GM23338 (cell line): Measurements from ENCODE around the gene VAV3. TPM values are rescaled to one million over a fixed set of nuclear protein-coding genes. Genes with fewer than 3 reads are reported as not detected.

ENCODE experiments used
- ATAC-seq: fragments of 200-7000 bp; cut with Tn5 transposase; 3 replicates; pipeline ENCODE4 v1.9.1; 2020
- DNase-seq: peaks from one replicate; pipeline ENCODE4 v3.0.0-alpha.2; 2015; ENCODE audit warnings: low spot score
- H2AFZ ChIP-seq: fragments of 200-600 bp; sonication (generic); 2 replicates; pipeline ENCODE4 v1.8.0; 2016; ENCODE audit warnings: antibody characterized with exemption, mild to moderate bottlenecking, moderate library complexity
- H3F3A ChIP-seq: fragments of 200-600 bp; sonication (generic); replicated peaks from 2 replicates; pipeline ENCODE4 v1.8.0; 2017; ENCODE audit warnings: antibody characterized with exemption, mixed run types, low read depth
- H3K27ac ChIP-seq: fragments of 200-600 bp; sonication (generic); 2 replicates; pipeline ENCODE4 v1.6.1; 2016; ENCODE audit warnings: low read depth
- H3K27me3 ChIP-seq: fragments of 200-600 bp; sonication (generic); 2 replicates; pipeline ENCODE4 v1.8.0; 2016; ENCODE audit warnings: mild to moderate bottlenecking, mixed run types, moderate library complexity; ENCODE audit not compliant: insufficient read depth
- H3K36me3 ChIP-seq: fragments of 200-600 bp; sonication (generic); 2 replicates; pipeline ENCODE4 v1.8.0; 2016; ENCODE audit warnings: mild to moderate bottlenecking; ENCODE audit not compliant: insufficient read depth
- H3K4me1 ChIP-seq: fragments of 200-600 bp; sonication (generic); 2 replicates; pipeline ENCODE4 v1.8.0; 2016; ENCODE audit warnings: mild to moderate bottlenecking, moderate library complexity; ENCODE audit not compliant: insufficient read depth
- H3K4me2 ChIP-seq: fragments of 200-600 bp; sonication (generic); 2 replicates; pipeline ENCODE4 v1.7.1; 2017; ENCODE audit warnings: mixed run types
- H3K4me3 ChIP-seq: fragments of 200-600 bp; sonication (generic); 2 replicates; pipeline ENCODE4 v1.6.1; 2016; ENCODE audit warnings: mixed run types
- H3K79me2 ChIP-seq: fragments of 200-600 bp; sonication (generic); replicated peaks from 2 replicates; pipeline ENCODE4 v1.8.0; 2017; ENCODE audit warnings: mild to moderate bottlenecking; ENCODE audit not compliant: insufficient read depth
- H3K9me2 ChIP-seq: fragments of 200-600 bp; sonication (generic); 2 replicates; pipeline ENCODE4 v1.8.0; 2017; ENCODE audit not compliant: insufficient read depth
- H4K20me1 ChIP-seq: fragments of 200-600 bp; sonication (generic); replicated peaks from 2 replicates; pipeline ENCODE4 v1.8.0; 2017; ENCODE audit warnings: mild to moderate bottlenecking; ENCODE audit not compliant: insufficient read depth
- H3K27ac Mint-ChIP-seq: 2 replicates; pipeline ENCODE4 v1.8.0; 2020; ENCODE audit warnings: inconsistent platforms, mild to moderate bottlenecking, moderate library complexity, mixed read lengths
- H3K27me3 Mint-ChIP-seq: 3 replicates; pipeline ENCODE4 v1.8.0; 2022; ENCODE audit warnings: low read depth, mild to moderate bottlenecking, moderate library complexity, mixed read lengths, inconsistent platforms; ENCODE audit not compliant: insufficient read depth, poor library complexity
- H3K36me3 Mint-ChIP-seq: 3 replicates; pipeline ENCODE4 v1.8.0; 2021; ENCODE audit warnings: low read depth, mild to moderate bottlenecking, inconsistent platforms, moderate library complexity, mixed read lengths
- H3K4me1 Mint-ChIP-seq: 3 replicates; pipeline ENCODE4 v1.8.0; 2020; ENCODE audit warnings: mild to moderate bottlenecking, inconsistent platforms, mixed read lengths
- H3K4me3 Mint-ChIP-seq: 3 replicates; pipeline ENCODE4 v1.8.0; 2021; ENCODE audit warnings: moderate library complexity, mild to moderate bottlenecking, inconsistent platforms, mixed read lengths
- H3K9me3 Mint-ChIP-seq: 3 replicates; pipeline ENCODE4 v1.8.0; 2020; ENCODE audit warnings: moderate library complexity, mild to moderate bottlenecking, inconsistent platforms, mixed read lengths
- EZH2 ChIP-seq: fragments of 200-600 bp; sonication (generic); IDR thresholded peaks from one replicate; pipeline ENCODE4 v1.8.0; 2017; ENCODE audit warnings: antibody characterized with exemption, mild to moderate bottlenecking, low read depth; ENCODE audit not compliant: unreplicated experiment
- JUNB ChIP-seq: IDR thresholded peaks from one replicate; pipeline ENCODE4 v1.6.1; 2016; ENCODE audit warnings: antibody characterized with exemption; ENCODE audit not compliant: unreplicated experiment
- NANOG ChIP-seq: IDR thresholded peaks from 2 replicates; pipeline ENCODE4 v1.6.1; 2016; ENCODE audit warnings: antibody characterized with exemption, borderline replicate concordance
- POLR2AphosphoS5 ChIP-seq: IDR thresholded peaks from 2 replicates; pipeline ENCODE4 v1.6.1; 2016; ENCODE audit warnings: antibody characterized with exemption, low read depth
- STAT1 ChIP-seq: IDR thresholded peaks from one replicate; pipeline ENCODE4 v1.6.1; 2016; ENCODE audit warnings: antibody characterized with exemption; ENCODE audit not compliant: unreplicated experiment
- ZNF114 ChIP-seq: fragments of 250-450 bp; sonication (Bioruptor Pico); IDR thresholded peaks from 2 replicates; pipeline ENCODE4 v1.5.0; 2020; ENCODE audit warnings: mild to moderate bottlenecking, moderate library complexity
- ZNF331 ChIP-seq: fragments of 250-450 bp; sonication (Bioruptor Pico); IDR thresholded peaks from 2 replicates; pipeline ENCODE4 v1.5.0; 2020; ENCODE audit warnings: low read depth, mild to moderate bottlenecking, moderate library complexity
- polyA plus RNA-seq: library from polyadenylated mRNA; unstranded; fragments of >200 nt; fragmentation: Nextera tagmentation; extraction: Ambion mirVana; gene quantifications from 2 replicates; pipeline ENCODE4 v1.2.1, GENCODE V29; 2016
- total RNA-seq: library from RNA; depleted of rRNA; stranded (reverse); fragments of >200 nt; shearing (Covaris generic); gene quantifications from 2 replicates; pipeline ENCODE4 v1.2.3, GENCODE V29; 2014
- TF ChIP-seq, protein P1 (sequence below): IDR thresholded peaks from 2 replicates; pipeline ENCODE4 v1.6.1; 2016; ENCODE audit warnings: antibody characterized with exemption
- TF ChIP-seq, protein P2 (sequence below): fragments of 250-450 bp; sonication (Bioruptor Pico); IDR thresholded peaks from 2 replicates; pipeline ENCODE4 v1.5.0; 2020; ENCODE audit warnings: mild to moderate bottlenecking, moderate library complexity

The VAV3 gene
- total and polyA plus RNA-seq, 2 experiments from 2014 or later: 3.0 to 11.3 TPM

DNA sequence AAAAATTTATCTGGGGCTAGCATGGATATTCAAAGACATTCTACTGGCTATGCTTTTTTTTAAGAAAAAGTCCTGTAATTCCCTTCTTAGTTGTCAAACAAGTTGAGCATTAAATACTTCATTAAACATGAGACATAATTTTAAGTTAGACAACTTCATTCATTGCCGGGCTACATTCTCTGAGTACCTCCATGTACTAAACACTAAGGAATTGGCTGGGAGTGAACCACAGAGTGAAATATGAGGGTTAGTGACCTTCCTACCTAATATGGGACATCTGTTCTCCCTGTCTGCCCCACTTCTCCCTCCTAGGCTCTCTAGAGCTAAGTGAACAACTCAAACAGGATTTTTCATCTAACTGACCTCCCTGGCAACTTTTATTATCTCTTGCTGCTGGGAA, 370.4 kb downstream of the VAV3 start:
- ATAC-seq (no peak), DNase-seq (no peak)
- Mint-ChIP-seq H3K4me3 (no peak overlapping the region), H3K27ac (no peak overlapping the region), H3K36me3 (no peaks in the 10 kb centered on the region), H3K4me1 (peaks cover 8% of the 10 kb centered on the region; the same call in 2 of the 3 replicates), H3K9me3 (no peaks in the 10 kb centered on the region), H3K27me3 (no peaks in the 10 kb centered on the region)
- no peak overlapping the region for H3K27ac ChIP-seq
- H3K4me1 ChIP-seq: peaks cover 10% of the 10 kb centered on the region; the same call in 1 of the 2 replicates
- H3K9me2 ChIP-seq: no peaks in the 10 kb centered on the region
- H3K4me2 ChIP-seq: no peak overlapping the region
- H3F3A ChIP-seq: no peaks in the 10 kb centered on the region
- no peaks in the 10 kb centered on the region for H3K36me3 ChIP-seq
- H4K20me1 ChIP-seq: no peaks in the 10 kb centered on the region
- no peaks in the 10 kb centered on the region for H3K27me3 ChIP-seq
- H3K4me3 ChIP-seq: no peak overlapping the region
- H3K79me2 ChIP-seq: no peaks in the 10 kb centered on the region
- H2AFZ ChIP-seq: no peak overlapping the region
- TF ChIP-seq, protein P1, sequence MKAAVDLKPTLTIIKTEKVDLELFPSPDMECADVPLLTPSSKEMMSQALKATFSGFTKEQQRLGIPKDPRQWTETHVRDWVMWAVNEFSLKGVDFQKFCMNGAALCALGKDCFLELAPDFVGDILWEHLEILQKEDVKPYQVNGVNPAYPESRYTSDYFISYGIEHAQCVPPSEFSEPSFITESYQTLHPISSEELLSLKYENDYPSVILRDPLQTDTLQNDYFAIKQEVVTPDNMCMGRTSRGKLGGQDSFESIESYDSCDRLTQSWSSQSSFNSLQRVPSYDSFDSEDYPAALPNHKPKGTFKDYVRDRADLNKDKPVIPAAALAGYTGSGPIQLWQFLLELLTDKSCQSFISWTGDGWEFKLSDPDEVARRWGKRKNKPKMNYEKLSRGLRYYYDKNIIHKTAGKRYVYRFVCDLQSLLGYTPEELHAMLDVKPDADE: no peak
- TF ChIP-seq STAT1 (no peak), POLR2AphosphoS5 (no peak), NANOG (no peak), ZNF114 (CRISPR knock-in tag) (no peak), ZNF331 (CRISPR knock-in tag) (no peak), JUNB (no peak), EZH2 (no peak)
- TF ChIP-seq, protein P2, sequence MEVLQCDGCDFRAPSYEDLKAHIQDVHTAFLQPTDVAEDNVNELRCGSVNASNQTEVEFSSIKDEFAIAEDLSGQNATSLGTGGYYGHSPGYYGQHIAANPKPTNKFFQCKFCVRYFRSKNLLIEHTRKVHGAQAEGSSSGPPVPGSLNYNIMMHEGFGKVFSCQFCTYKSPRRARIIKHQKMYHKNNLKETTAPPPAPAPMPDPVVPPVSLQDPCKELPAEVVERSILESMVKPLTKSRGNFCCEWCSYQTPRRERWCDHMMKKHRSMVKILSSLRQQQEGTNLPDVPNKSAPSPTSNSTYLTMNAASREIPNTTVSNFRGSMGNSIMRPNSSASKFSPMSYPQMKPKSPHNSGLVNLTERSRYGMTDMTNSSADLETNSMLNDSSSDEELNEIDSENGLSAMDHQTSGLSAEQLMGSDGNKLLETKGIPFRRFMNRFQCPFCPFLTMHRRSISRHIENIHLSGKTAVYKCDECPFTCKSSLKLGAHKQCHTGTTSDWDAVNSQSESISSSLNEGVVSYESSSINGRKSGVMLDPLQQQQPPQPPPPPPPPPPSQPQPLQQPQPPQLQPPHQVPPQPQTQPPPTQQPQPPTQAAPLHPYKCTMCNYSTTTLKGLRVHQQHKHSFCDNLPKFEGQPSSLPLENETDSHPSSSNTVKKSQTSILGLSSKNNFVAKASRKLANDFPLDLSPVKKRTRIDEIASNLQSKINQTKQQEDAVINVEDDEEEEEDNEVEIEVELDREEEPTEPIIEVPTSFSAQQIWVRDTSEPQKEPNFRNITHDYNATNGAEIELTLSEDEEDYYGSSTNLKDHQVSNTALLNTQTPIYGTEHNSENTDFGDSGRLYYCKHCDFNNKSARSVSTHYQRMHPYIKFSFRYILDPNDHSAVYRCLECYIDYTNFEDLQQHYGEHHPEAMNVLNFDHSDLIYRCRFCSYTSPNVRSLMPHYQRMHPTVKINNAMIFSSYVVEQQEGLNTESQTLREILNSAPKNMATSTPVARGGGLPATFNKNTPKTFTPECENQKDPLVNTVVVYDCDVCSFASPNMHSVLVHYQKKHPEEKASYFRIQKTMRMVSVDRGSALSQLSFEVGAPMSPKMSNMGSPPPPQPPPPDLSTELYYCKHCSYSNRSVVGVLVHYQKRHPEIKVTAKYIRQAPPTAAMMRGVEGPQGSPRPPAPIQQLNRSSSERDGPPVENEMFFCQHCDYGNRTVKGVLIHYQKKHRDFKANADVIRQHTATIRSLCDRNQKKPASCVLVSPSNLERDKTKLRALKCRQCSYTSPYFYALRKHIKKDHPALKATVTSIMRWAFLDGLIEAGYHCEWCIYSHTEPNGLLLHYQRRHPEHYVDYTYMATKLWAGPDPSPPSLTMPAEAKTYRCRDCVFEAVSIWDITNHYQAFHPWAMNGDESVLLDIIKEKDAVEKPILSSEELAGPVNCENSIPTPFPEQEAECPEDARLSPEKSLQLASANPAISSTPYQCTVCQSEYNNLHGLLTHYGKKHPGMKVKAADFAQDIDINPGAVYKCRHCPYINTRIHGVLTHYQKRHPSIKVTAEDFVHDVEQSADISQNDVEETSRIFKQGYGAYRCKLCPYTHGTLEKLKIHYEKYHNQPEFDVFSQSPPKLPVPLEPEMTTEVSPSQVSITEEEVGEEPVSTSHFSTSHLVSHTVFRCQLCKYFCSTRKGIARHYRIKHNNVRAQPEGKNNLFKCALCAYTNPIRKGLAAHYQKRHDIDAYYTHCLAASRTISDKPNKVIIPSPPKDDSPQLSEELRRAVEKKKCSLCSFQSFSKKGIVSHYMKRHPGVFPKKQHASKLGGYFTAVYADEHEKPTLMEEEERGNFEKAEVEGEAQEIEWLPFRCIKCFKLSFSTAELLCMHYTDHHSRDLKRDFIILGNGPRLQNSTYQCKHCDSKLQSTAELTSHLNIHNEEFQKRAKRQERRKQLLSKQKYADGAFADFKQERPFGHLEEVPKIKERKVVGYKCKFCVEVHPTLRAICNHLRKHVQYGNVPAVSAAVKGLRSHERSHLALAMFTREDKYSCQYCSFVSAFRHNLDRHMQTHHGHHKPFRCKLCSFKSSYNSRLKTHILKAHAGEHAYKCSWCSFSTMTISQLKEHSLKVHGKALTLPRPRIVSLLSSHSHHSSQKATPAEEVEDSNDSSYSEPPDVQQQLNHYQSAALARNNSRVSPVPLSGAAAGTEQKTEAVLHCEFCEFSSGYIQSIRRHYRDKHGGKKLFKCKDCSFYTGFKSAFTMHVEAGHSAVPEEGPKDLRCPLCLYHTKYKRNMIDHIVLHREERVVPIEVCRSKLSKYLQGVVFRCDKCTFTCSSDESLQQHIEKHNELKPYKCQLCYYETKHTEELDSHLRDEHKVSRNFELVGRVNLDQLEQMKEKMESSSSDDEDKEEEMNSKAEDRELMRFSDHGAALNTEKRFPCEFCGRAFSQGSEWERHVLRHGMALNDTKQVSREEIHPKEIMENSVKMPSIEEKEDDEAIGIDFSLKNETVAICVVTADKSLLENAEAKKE (CRISPR knock-in tag): no peak
